Subcutaneous abdominal adipose tissue (tissue), 5 donors: ENCODE measurements around the gene RALGDS.
"Not testable (repeated sequence)": the region's sequence is repeated elsewhere in the genome, so short reads cannot be mapped to it uniquely, and the experiment has no call there.

Experiments
- H3K27ac ChIP-seq: one replicate; pipeline ENCODE4 v1.7.0; 2013; ENCODE audit warnings: low read depth, mild to moderate bottlenecking, inconsistent platforms, low read length, moderate library complexity
- H3K27me3 ChIP-seq, 5 donors: one replicate each; pipeline ENCODE4 v1.7.0; 2013; ENCODE audit warnings: low read length in 5 of 5, inconsistent platforms in 1 of 5; ENCODE audit not compliant: control insufficient read depth in 5 of 5, insufficient read depth in 4 of 5
- H3K36me3 ChIP-seq, 5 donors: one replicate each; pipeline ENCODE4 v1.7.0; 2013; ENCODE audit warnings: low read length in 5 of 5; ENCODE audit not compliant: control insufficient read depth in 5 of 5, insufficient read depth in 5 of 5
- H3K4me1 ChIP-seq, 5 donors: one replicate each; pipeline ENCODE4 v1.7.0; 2013; ENCODE audit warnings: low read length in 5 of 5, mild to moderate bottlenecking in 3 of 5, moderate library complexity in 1 of 5; ENCODE audit not compliant: control insufficient read depth in 5 of 5, insufficient read depth in 5 of 5
- H3K4me3 ChIP-seq, 5 donors: one replicate each; pipeline ENCODE4 v1.7.0; 2013; ENCODE audit warnings: low read length in 5 of 5, low read depth in 1 of 5
- H3K9ac ChIP-seq, 5 donors: one replicate each; pipeline ENCODE4 v1.7.0; 2013; ENCODE audit warnings: low read length in 5 of 5, mild to moderate bottlenecking in 4 of 5, moderate library complexity in 3 of 5
- H3K9me3 ChIP-seq, 5 donors: one replicate each; pipeline ENCODE4 v1.7.0; 2013; ENCODE audit warnings: low read length in 5 of 5; ENCODE audit not compliant: control insufficient read depth in 5 of 5
- donor health status: healthy.
- donor health status: healthy.
- donor health status: healthy.
- donor health status: healthy.
- donor health status: healthy.

RALGDS gene

GRCh38 chr9:133099726-133100505 is 21.1 kb downstream of the RALGDS start:
- Histone ChIP-seq H3K36me3 (peaks cover 9 to 83% (median 77%) of the 10 kb centered on the region in 5 donors), H3K27me3 (no peaks in the 10 kb centered on the region), H3K9ac (no peak overlapping the region), H3K27ac (no peak overlapping the region), H3K9me3 (peaks cover 4 to 15% (median 10%) of the 10 kb centered on the region in 5 donors), H3K4me1 (peaks cover 0 to 4% (median 0%) of the 10 kb centered on the region in 5 donors), H3K4me3 (no peak overlapping the region)

- no peaks in the 10 kb centered on the region for H3K27me3 ChIP-seq
- no peak overlapping the region for H3K9ac ChIP-seq
- peaks cover 9 to 73% (median 66%) of the 10 kb centered on the region in 5 donors for H3K36me3 ChIP-seq
- H3K4me1 ChIP-seq: peaks cover 0 to 4% (median 0%) of the 10 kb centered on the region in 5 donors
- H3K27ac ChIP-seq: no peak overlapping the region
- H3K4me3 ChIP-seq: no peak overlapping the region
- peaks cover 4 to 16% (median 10%) of the 10 kb centered on the region in 5 donors for H3K9me3 ChIP-seq
These were observed 22.2 kb downstream of the RALGDS start for GRCh38 chr9:133098871-133099270.

GRCh38 chr9:133098104-133098754 is 22.8 kb downstream of the RALGDS start:
- Histone ChIP-seq H3K9me3 (peaks cover 4 to 16% (median 10%) of the 10 kb centered on the region in 5 donors), H3K36me3 (peaks cover 9 to 67% (median 60%) of the 10 kb centered on the region in 5 donors), H3K4me3 (no peak overlapping the region), H3K27ac (no peak overlapping the region), H3K27me3 (no peaks in the 10 kb centered on the region), H3K4me1 (no peaks in the 10 kb centered on the region), H3K9ac (no peak overlapping the region)

GRCh38 chr9:133094842-133095393 is 26.1 kb downstream of the RALGDS start:
- H3K9me3 ChIP-seq: peaks cover 4 to 16% (median 10%) of the 10 kb centered on the region in 5 donors
- H3K4me3 ChIP-seq: no peak overlapping the region
- peaks cover 0 to 9% (median 0%) of the 10 kb centered on the region in 5 donors for H3K4me1 ChIP-seq
- H3K36me3 ChIP-seq: peaks cover 9 to 33% (median 28%) of the 10 kb centered on the region in 5 donors
- no peak overlapping the region for H3K27ac ChIP-seq
- H3K27me3 ChIP-seq: no peaks in the 10 kb centered on the region
- H3K9ac ChIP-seq: no peak overlapping the region

GRCh38 chr9:133094351-133094750 is 26.7 kb downstream of the RALGDS start:
- H3K27ac ChIP-seq, H3K4me1 ChIP-seq, H3K4me3 ChIP-seq, H3K27me3 ChIP-seq, H3K9ac ChIP-seq: not testable (repeated sequence)
- peaks cover 4 to 16% (median 10%) of the 10 kb centered on the region in 5 donors for H3K9me3 ChIP-seq
- peaks cover 9 to 28% (median 23%) of the 10 kb centered on the region in 5 donors for H3K36me3 ChIP-seq

- Histone ChIP-seq H3K4me1 (peaks cover 0 to 10% (median 0%) of the 10 kb centered on the region in 5 donors), H3K27ac (no peak overlapping the region), H3K4me3 (no peak overlapping the region), H3K27me3 (no peaks in the 10 kb centered on the region), H3K9me3 (peaks cover 0 to 12% (median 5%) of the 10 kb centered on the region in 5 donors), H3K36me3 (no peaks in the 10 kb centered on the region), H3K9ac (no peak overlapping the region)
These were observed 30.2 kb downstream of the RALGDS start for GRCh38 chr9:133090752-133091385.

GRCh38 chr9:133090187-133090586 is 30.9 kb downstream of the RALGDS start:
- Histone ChIP-seq H3K36me3 (no peaks in the 10 kb centered on the region), H3K27ac (no peak overlapping the region), H3K9ac (peak overlapping the region in 2 of 5 donors; percentile 8 to 14), H3K4me1 (peaks cover 0 to 10% (median 0%) of the 10 kb centered on the region in 5 donors), H3K27me3 (no peaks in the 10 kb centered on the region), H3K4me3 (no peak overlapping the region), H3K9me3 (peaks cover 0 to 5% (median 0%) of the 10 kb centered on the region in 5 donors)

GRCh38 chr9:133089271-133089671 is 31.8 kb downstream of the RALGDS start:
- no peaks in the 10 kb centered on the region for H3K36me3 ChIP-seq
- H3K27me3 ChIP-seq: no peaks in the 10 kb centered on the region
- H3K9me3 ChIP-seq: no peaks in the 10 kb centered on the region
- no peak overlapping the region for H3K27ac ChIP-seq
- H3K4me1 ChIP-seq: peaks cover 0 to 10% (median 0%) of the 10 kb centered on the region in 5 donors
- H3K4me3 ChIP-seq: no peak overlapping the region
- no peak overlapping the region for H3K9ac ChIP-seq

GRCh38 chr9:133088756-133089155 is 32.3 kb downstream of the RALGDS start:
- Histone ChIP-seq H3K9ac (no peak overlapping the region), H3K9me3 (no peaks in the 10 kb centered on the region), H3K4me3 (no peak overlapping the region), H3K36me3 (no peaks in the 10 kb centered on the region), H3K27ac (no peak overlapping the region), H3K4me1 (peaks cover 0 to 10% (median 0%) of the 10 kb centered on the region in 5 donors), H3K27me3 (no peaks in the 10 kb centered on the region)
